ENCODE measurements around the gene ARID1B. TPM values are rescaled to one million over a fixed set of nuclear protein-coding genes. Genes with fewer than 3 reads are reported as not detected.
A peak's percentile ranks its signal among the peaks of the same experiment; 100 is the strongest.

ARID1B gene
- polyA plus RNA-seq, 5 donors = 76.6 to 100 (median 83.2) TPM

DNA sequence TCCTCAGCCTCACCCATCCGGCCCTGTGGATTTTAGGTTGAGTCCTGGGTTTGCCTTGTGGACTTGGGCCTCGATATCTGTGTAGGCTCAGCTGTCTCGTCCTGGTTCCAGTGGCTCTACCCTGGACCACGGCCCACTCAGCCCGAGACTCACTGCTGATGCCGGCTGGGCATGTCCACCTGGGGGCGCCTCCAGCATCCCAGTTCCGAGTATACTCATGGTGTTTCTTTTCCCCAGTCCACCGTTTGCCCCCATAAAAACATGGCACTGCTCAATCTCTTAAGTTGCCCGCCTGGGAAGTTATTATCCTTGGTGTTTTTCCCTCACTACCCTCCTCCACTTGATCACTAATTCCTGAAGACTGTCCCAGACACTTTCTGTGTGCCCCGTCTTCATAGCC is 99.1 kb downstream of the ARID1B start:
- DNase-seq = no peak

DNA sequence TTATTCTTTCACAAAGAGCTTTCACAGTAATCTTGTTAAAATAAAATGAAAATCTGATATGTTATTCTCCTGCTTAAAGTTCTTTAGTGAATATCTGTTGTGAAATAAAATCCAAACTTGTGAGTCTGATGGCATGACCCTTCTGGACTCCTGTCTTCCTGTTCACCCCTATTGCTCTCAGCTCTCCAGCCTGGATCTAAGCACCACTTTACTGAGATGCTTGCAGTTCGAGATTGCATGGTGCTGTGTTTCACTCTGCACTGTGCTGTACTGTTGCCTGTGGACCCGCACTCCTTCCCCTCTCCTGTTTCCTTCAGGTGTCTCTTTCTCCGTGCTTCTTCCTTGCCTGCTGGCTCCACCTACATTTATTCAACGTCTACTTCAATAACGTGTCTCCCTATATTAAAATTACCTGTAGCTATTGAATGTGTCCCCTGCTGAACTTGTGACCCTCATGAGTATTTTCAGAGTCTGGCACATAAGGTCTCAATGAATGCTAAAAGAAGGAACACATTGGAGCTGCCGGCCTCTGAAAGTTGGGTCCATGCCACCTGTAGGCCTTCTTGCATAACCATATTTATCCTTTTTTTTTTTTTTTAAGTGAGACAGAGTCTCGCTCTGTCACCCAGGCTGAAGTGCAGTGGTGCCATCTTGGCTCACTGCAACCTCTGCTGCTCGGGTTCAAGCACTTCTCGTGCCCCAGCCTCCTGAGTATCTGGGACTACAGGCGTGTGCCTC is 100.1 kb downstream of the ARID1B start:
- no peak for DNase-seq

GRCh38 chr6:156878681-156879080 is 101.5 kb downstream of the ARID1B start:
- no peak for DNase-seq

DNA sequence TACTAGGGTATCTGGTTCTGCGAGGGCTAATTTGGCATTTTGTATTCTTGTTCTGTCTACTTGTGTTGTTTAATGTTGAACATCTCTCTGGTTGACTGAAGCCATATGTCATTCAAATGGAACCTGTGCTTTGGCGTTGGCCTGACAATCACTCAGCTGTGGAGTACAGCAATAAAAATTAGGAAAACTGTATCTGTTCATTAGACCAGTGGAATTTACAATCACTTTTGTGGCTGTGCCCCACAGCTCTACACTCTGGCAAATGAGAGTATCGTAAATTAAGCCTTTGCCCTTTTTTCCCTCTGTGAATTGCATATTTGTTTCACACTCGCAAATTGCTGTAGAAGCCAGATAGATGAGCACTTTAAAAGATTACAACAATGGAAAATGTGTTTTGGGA is 102.0 kb downstream of the ARID1B start:
- no peak for DNase-seq

DNA sequence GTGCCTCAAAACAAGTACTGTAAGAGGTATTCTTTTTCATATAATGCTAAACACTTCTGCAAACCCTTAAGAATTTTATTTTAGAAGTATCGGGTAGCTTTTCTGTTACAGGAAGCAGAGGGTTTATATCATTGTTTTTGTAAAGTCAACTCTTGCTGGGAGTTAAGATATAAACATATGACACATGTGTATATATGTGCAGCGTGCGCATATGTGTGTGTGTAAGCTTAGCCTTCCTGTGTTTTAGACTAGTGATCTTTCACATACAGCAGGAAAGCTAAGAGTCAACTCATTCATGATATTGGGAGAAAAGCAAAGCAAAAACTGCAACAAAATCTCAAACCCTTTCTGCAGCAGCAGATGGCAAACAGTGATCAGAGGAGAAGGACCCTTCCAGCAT is 102.4 kb downstream of the ARID1B start:
- DNase-seq = no peak

DNA sequence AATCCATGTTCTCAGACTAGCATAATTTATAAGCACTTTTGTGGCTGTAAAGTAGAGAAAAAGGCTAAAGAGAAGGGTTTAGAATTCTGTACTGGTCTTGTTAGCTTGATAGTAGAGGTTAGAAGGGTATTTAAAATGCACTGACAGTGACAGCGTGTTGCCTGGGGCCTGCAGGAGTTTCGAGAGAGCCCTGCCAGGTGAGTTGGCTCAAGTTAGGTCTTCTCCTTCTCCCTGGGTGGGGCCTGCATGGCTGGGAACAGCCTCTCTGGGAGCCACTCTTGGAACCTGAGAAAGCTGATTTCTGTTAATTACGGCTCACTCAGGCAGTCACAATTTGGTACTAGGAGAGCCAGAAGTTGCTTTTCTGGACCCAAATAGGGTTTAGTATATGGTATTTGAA is 103.7 kb downstream of the ARID1B start:
- no peak for DNase-seq

- no peak for DNase-seq
Measured at GRCh38 chr6:156881687-156882629, 104.8 kb downstream of the ARID1B start.

DNA sequence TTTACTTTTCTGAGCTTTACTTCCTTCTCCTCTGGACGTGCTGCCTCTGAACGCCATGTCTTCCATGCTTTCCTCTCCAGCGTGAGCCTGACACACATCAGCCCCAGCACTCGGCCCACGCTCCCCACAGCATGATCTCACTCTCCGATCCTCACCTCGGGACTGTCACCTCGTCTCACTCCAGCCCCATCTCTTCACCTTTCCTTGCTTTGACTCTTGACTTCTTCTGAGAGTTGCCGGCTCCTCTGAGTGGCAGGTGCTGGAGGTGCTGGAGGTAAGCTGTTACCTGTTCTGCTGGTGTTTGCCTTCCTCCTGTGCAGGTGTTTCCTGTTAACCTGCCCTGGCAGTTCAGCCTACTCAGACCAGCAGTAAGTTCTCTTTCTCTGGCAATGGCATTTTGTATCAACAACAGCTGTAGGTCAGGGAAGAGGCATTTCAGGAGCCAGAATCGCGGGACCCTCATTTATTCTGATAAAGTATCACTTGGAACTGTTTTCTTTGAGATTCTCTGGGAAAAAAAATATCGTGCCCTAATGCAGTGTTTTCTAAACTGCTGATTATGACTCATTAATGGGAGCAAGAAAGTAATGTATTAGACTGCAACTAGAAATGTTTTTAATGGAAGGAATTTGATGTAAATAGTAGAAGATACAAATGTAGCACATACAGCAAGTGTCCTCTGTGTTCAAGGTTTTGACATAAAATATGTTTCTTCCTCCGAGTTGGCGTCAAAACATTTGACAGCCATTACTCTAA is 106.5 kb downstream of the ARID1B start:
- peak in 1 of 2 donors; percentile 38 for DNase-seq

DNA sequence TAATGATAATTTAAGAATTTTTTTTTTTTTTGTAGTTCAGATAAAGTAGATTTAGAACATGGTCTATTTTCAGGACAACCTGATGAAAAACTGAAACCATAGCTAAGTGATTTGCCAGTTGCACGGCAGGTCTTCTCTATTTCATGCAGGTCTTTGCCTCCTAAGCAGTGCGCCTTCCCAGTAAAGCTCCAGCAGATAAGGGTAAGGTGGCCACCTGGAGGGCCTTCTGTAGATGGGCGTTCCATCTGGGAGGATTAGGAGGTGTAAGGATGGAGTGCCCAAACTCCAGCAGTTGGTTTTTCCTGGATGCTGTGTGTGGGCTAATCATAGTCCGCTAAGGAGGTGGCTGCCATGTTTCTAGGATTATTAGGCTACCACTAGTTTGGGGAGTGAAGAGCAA is 107.1 kb downstream of the ARID1B start:
- DNase-seq = no peak

GRCh38 chr6:156885562-156885961 is 108.4 kb downstream of the ARID1B start:
- no peak for DNase-seq

DNA sequence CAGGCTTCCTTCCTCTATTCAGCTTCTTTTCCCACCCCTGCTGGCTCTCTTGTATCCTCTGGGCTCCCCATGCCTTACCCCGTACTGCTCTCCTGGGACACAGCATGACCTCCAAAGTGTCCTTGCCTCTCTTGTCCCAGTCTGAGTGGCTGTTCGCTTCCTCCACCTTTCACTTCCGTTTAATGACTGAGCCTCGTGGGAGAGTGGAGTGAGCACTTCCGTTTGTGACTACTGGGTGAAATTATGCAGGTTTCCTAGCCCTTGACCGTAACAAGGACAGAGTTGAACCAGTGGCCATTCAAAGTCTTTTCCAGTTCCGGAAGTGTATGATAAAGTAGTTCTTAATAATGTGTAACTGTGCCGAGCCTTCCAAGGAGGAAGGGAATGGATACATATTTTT is 109.2 kb downstream of the ARID1B start:
- no peak for DNase-seq

DNA sequence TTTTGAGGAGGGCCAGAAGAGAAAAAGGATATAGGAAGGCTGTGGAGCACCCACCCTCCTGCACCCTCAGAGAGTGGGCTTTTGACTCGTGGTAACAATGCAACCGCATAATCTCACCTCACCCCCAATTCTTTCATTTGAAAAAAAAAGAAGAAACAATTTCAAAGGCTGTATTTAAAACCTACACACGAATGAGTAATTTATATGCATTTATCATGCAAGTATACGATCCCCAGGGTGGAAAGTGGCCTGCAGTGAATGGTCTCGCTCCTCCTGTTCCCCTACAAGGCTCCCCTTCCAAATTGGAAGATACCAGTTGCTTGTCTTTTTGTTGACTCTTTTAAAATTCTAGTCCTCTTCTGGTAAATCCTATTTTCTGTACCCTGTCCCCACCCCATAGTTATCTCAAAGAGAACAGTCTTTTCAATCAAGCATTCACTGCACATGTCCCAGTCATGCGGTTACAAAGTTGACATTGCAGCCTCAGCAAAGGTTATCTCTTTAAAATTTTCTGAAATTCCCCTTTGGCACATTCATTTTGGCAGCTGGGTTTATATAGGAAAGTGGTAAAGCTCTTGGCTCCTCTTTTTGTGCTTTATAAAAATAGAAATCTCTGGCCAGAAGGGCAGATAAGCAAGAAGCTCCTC is 110.6 kb downstream of the ARID1B start:
- no peak for DNase-seq

- no peak for DNase-seq
Measured at GRCh38 chr6:156889469-156889868, 112.3 kb downstream of the ARID1B start.

DNA sequence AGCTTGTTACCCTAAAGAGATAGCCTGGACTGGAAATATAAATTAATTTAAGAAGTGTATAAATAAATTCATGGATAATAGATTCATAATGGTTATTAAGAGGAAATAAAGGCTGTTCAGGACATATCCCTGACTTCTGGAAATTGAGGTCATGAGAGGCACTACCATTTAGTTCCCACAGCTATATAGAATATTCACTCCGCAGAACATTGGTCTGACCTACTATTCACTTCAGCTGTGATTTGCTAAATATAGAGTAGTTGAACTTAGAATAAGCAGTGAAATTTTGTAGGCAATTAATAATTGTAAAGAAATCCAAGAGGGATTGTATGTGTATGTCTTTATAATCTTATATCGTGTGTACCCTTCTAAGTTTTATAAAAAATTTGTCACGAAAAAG is 112.8 kb downstream of the ARID1B start:
- no peak for DNase-seq

- no peak for DNase-seq
Measured at GRCh38 chr6:156890627-156891314, 113.6 kb downstream of the ARID1B start.

DNA sequence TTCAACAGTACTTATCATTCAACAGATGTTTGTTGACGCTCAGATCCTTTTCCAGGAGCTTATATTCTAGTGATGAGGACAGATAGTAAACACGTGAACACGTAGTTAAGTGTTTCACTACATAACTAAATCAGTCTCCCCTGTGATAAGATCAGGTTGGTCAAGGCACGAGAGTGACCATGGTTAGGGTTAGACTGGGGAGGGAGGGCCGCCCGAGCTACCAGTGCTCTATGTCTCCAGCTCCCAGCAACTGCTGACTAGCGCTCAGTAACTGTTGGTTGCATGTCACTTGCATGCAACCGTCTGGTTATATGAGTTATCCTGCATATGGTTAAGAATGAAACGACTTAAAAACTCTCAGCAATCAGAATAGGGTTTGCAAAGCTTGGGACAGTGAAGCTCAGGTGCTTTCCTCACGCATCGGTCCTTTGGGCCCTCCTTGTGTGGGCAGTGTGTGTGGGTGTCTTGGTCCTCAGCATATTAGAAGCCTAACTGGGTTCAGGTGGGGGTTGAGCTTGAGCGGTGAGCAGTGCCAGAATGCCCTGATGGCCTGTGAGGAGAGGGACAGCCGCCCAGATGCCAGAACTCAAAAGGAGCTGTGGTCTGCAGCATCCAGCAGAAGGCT is 120.8 kb downstream of the ARID1B start:
- no peak for DNase-seq

DNA sequence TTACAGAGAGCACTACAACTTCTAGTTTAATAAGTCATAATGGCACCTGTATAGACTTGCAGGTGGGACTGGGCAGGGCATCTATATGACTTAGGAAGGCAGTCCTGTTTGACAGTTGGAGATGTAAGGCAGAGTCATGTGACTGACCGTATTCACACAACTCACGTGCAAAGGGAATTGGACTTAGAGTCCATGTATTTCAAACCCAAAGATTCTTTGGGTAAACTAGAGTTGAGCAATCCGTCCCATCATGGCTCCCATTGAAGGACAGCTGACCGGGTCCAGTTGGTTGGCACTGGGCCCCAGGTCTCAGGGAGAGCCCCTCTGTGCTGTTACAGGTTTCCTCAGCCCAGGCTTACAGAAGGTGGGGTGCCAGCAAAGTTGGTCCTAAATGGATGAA is 121.9 kb downstream of the ARID1B start:
- no peak for DNase-seq

DNA sequence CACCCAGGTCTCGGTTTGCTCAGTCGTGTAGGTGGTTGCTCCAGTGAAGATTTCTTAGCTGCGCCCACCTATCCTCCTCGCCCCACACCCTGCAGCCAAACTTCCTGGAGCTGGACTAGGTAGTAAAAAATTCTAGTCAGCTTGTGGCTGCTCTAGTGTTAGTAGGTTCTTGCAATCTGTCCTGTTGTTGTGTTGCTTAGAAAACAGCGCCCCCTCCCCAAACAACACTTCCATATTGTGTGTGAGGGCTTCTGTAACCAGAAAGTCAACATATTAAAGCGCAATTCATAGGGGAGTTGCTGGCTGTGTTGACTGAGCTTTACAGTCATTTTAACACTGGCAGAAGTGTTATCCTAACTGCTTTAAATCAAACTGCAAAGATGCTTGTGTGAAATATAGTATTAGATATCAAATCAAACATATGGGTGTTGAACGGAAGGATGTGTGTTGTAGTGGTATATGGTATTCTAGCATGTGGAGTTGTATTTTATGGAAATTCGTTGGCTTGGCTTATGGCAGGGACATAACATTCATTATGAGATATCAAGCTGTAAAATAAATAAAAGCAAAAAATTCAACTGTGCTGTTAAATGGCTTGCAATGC is 122.5 kb downstream of the ARID1B start:
- DNase-seq = no peak

DNA sequence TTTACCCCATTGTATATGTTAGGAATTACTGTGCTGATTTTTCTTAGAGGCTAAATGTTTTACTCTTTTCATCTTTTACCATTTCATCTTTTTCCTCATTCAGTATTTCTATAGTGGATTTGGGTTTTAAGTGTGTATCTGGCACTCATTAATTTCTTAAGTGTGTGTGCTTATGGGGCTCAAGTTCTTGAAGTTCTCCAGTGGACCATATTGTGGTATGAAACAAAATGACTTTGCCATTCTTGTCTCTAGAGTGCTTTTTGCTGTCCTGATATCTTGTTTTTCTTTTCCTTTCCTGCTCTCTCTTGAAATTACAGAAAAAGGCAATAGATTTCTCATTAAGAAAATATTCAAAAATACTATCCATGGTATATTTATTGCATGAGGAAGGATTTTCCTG is 123.1 kb downstream of the ARID1B start:
- DNase-seq = no peak

DNA sequence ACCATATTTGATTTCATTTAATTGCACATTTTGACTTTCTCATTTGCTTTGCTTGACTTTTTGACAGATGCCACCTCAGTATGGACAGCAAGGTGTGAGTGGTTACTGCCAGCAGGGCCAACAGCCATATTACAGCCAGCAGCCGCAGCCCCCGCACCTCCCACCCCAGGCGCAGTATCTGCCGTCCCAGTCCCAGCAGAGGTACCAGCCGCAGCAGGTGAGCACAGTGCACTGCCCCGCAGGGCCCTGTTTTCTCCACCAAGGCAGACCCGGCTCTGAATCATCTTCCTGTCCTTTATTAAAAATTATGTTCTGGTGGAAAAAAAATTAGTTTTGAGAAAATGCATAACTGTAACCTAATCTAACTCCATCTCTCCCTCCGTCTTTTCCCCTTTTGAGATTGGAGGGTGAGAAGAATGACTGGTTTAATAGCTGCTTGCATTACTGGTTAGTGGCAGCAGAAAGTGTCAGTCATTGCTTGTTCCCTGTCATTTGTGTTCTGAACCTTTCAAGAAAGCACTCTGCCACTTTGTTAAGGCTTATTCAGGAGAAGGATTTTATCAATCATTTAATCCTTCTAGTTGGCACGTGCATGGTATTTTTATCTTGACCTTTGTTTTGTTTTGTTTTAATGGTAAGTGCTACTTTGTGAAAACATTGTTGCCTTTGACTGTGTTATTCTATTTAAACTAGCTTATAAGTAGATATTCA is 124.3 kb downstream of the ARID1B start:
- DNase-seq = no peak

Measured in right lung (tissue), 5 donors.